HG03432 (cell line): ENCODE measurements around the gene ZNF624.
"Not testable (repeated sequence)": the region's sequence is repeated elsewhere in the genome, so short reads cannot be mapped to it uniquely, and the experiment has no call there.

Experiments
- ATAC-seq: cut with Tn5 transposase; IDR thresholded peaks from one replicate; pipeline ENCODE4 v1.9.1; 2021; ENCODE audit warnings: mild to moderate bottlenecking, moderate library complexity; ENCODE audit not compliant: unreplicated experiment

Gene ZNF624

DNA sequence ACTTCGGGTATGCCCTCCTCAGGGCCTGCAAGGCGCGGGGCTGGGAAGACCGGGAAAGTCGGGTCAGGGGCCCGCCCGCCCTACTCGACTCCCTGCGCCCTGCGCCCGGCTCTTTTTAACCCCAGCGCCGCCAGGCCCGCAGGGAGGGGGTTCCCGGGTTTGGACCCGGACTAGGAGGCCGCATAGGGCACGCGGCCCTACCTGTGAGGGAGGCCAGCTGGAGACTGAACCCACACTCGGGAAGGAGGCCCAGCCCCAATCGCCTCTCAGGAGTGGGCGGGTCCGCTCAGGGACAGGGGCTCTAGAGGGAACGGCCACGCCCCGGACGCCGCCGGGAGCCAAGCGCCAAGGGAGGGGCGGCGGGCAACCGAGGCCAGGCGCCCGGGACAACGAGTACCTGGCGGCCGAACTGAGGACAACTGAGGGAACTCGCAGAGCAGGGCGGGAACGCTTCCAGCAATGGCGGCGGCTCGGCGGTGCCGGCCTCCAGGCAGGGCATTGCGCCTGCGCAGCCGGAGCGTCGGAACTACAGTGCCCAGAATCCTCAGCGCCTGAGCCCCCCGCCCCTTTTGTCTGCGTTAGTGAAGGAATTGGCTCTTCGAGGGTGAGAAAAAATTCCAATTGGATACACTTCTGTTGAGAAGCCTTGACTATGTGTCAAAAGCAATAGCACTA lies at the start of gene ZNF624:
Gene ZNF624, minus strand, starts transcription at position 484 of the 675 bp plus-strand sequence.
- ATAC-seq: peak; percentile 93

DNA sequence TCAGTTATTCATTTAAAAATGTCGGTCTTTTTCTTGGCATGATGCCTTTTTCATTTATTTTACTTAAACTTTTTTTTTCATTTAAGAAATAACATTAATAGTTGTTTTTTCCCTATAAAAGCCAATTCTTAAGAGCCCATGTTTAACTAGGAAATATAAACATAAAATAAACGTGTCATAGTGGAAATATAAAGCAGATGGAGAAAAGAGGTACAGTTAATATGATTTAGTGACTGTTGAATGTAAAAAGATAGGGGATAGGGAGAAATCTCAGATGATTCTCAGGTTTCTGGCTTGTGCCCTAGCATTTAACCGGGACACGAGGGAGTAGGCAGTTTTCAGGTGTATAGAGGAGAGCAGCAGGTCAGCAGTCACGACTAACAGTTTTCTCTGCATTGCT lies 44.0 kb upstream of the ZNF624 start:
- ATAC-seq: not testable (repeated sequence)

DNA sequence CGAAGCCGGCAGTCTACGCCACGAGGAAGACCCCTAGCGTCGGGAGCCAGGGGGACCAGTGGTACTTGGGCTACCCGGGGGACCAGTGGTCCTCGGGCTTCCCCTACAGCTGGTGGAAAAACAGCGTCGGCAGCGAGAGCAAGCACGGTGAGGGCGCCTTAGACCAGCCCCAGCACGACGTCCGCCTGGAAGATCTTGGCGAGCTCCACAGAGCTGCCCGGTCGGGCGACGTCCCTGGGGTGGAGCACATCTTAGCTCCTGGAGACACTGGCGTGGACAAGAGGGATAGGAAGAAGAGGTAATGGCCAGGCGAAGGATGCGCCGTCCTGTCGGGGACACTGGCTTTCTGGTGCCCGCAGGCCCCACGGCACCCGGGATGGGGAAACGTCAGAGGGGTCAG lies 36.8 kb upstream of the ZNF624 start:
- ATAC-seq: not testable (repeated sequence)

DNA sequence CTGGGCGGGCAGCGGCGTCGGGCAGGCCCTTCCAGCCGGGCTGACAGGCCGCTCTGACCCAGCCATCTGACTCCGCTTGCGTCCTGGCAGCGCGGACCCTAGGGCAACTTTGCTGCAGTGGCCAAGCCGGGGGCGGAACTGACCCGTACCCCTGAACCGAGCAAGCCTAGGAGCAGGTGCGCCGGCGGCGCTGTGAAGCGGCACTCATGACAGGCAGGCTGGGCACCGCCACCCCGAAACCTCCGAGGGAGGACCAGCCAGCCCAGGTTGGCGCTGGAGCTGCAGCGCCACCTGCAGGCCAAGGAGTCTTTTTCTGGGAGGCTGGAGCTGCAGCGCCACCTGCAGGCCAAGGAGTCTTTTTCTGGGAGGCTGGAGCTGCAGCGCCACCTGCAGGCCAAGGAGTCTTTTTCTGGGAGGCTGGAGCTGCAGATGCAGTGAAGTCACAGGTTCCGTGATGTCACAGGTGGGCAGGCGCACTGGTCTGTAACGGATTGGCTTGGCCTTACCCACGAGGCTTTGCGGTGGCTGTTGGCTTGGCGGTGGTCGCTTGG lies 36.2 kb upstream of the ZNF624 start, which contains the start of gene CCDC144A:
Gene CCDC144A, plus strand, starts transcription at position 511 of the 551 bp plus-strand sequence. CDS start 160 bp downstream, outside the sequence.
- not testable (repeated sequence) for ATAC-seq

DNA sequence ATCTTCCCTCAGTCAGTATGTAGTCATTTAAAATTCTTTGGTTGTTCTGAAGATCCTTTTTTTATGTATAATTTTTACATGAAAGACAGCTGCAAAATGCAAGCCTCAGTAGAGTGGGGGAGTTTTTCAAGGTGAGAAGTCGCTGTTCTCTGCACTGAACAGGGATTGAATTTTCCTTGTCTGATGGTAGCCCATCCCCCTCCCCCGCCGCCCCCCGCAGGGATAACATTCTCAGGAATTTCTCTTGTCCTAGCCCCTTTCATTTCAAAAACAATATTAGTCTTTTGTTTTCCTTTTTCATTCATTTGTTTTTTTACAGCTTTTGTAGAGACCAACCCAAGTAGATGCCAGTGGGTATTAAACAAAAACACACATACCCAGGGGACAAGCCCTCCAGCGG lies 33.5 kb upstream of the ZNF624 start:
- not testable (repeated sequence) for ATAC-seq

DNA sequence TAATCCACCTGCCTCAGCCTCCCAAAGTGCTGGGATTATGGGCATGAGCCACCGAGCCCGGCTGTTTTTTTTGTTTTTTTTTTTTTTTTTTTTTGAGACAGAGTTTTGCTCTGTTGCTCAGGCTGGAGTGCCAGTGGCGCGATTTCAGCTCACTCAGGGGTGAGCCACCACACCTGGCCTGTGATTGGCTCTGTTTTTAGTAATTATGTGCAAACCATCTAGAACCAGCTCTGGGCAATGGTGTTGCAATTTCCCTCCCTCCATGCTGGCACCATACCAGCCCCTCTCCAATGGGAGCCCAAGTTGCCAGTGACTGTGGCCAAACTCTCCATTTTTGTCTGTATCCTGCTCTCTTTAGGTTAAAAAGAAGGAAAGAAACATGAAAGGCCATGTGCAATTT lies 32.4 kb upstream of the ZNF624 start:
- not testable (repeated sequence) for ATAC-seq

DNA sequence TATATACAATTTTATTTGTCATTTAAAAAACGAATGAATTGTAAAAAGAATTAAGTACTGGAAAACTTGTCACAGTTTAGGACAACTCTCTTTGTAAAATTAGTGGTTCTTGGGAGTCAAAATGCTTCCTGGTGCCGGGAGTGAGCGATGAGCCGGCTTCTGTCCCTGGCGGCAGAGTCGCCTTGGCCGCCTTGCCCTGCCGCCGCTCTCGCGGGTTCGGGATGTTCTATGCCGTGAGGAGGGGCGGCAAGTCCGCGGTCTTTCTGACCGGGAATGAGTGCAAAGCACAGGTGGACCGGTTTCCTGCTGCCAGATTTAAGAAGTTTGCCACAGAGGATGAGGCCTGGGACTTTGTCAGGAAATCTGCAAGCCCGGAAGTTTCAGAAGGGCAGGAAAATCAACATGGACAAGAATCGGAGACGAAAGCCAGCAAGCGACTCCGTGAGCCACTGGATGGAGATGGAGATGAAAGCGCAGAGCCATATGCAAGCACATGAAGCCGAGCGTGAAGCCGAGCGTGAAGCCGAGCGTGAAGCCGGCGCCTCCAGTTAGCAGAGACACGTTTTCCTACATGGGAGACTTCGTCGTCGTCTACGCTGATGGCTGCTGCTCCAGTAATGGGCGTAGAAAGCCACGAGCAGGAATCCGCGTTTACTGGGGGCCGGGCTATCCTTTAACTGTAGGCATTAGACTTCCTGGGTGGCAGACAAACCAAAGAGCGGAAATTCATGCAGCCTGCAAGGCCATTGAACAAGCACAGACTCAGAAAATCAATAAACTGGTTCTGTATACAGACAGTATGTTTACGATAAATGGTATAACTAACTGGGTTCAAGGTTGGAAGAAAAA lies 29.9 kb upstream of the ZNF624 start:
- not testable (repeated sequence) for ATAC-seq

DNA sequence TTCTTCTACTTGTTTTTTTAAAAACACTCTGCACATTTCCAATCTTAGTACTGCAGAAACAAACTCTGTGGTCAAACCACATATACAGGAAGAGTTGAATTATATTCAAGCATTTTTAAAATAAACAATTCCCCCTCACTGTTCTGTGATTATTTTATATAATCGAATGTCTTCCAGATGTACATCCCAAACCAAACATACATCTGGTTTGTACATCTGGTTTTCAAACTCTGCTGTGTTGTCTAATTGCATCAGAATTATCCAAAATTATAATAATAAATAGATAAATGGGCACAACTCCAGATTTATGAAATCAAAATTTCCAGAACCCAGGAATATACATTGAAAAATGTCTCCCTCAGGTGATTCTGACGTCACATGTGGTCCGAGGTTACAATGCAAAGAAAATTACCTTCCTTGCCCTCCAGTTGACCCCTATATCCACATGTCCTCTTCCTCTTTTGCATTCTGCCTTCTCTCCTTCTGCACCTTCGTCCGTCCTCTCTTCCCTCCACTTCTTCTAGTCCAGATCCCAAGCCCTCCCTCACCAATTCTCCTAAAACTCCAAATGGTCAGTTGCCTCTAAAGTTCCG lies 23.1 kb upstream of the ZNF624 start:
- ATAC-seq: no peak

DNA sequence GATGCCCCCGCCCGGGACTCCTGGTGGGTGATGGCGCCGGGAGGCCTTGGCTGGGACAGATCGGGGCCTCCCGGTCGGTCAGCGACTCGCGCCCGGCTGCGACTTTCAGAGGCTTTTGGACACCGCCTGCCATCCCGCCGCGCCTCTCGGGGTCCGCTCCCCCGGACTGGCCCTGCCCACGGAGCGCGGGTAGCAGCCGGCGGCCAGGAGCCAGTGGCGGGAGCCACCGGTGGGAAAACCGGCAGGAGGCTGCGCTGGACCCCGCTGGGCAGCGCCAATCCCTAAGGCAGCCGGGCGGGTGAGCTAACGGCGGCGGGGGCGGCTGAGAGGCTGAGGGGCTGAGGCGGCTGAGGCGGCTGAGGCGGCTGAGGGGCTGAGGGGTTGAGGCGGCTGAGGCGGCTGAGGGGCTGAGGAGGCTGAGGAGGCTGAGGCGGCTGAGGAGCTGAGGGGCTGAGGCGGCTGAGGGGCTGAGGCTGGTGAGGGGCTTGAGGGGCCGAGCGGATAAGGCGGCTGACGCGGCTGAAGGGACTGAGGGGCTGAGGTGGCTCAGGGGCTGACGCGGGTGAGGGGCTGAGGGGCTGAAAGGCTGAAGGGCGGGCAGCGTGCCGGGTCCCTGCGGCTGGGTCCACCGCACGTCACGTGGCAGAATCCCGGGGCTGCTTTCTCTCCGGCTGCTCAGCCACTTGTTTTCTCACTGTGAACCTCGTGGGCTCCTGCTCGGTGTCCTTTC lies 13.4 kb upstream of the ZNF624 start:
- ATAC-seq: not testable (repeated sequence)

DNA sequence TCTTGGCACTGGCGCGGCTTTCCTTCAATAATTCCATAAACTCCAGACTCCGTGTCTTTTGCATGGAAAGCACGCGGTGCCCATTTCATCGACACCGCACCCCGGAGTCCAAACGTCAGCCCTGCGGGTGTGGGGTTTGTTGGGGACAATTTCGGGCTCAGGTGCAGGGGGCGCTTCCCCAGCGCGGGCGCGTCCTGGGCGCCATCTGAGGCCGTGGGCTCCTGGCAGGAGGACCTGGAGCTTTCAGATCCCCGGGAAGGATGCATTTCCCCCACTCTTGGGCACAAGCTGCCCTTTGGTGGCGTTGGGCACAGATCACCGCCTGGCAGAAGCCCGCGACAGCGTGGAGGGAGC lies 12.9 kb upstream of the ZNF624 start:
- ATAC-seq: not testable (repeated sequence)

DNA sequence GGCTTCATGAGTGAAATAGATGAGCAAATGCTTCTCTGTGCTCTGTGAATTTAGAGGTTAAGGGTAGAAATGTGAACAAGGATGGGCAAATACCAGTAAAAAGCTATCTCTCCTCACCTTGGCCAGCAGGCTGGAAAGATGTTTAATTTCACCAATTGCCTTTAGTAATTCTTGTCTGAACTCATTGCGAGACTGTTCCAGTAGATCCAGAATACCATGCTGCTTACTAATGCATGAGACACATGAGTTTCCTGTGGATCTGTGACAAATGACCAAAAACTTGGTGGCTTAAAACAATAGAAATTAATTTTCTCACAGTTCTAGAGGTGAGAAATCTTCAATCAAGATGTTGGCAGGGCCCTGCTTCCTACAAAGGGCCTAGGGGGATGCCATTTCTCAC lies 9.3 kb upstream of the ZNF624 start:
- no peak for ATAC-seq

DNA sequence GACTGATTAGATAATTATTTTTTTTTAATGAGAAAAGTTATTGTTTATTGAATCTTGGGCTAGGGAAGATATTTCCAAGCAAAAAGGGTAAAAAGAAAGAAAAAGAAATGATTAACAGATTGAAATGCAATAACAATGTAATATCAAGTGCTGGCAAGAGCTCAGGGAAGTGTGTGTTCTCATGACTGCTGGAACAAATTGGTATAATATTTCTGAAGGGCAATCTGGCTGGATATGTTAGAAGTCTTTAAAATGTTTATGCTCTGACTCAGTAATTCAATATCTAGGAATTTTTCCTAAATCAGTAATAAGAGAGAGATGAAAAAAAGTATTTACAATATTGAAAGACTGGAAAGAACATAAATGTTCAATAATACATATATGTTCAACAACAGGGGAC lies 7.6 kb upstream of the ZNF624 start:
- no peak for ATAC-seq

DNA sequence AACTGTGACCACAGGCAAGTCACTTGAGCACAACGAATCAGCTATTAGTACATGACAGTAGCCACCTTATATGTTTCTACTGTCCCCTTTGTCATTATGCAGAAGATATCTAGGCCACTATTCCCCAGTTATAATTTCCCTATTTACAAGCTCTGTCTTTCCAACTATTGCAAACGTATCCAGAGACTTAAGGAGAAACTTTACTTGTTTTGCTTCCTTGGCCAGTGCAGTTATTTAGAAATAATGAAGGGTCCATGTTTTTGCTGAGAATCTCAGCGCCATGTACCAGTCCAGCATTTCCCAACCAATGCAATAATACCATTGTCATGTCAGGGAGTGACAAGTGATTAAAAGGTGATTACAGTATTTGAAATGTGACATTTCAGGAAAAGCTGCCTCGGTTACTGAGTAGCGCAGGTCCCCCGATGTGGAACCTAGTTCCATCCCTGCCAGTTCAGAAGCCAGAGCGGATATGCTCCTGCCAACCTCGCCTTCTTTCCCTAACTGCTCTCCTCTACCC lies 743 bp downstream of the ZNF624 start:
- ATAC-seq: no peak

DNA sequence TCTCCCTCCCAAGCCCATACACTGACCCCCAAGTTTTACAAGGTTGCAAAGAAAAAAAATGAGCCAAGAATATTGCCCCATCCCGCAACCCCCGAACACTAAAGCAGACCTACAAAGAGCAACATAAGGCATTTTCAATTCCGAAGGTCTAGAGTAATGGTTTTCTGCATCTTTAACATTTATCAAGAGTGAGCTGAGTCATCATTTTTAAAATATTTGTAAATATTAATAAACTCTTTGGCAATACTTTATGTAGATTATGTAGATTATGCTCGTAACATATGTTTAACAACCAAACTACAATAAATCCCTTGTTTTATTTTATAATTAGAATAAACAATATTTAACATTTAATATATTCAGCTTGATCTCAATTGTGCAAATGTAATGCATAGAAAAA lies 1.4 kb downstream of the ZNF624 start:
- ATAC-seq: no peak

DNA sequence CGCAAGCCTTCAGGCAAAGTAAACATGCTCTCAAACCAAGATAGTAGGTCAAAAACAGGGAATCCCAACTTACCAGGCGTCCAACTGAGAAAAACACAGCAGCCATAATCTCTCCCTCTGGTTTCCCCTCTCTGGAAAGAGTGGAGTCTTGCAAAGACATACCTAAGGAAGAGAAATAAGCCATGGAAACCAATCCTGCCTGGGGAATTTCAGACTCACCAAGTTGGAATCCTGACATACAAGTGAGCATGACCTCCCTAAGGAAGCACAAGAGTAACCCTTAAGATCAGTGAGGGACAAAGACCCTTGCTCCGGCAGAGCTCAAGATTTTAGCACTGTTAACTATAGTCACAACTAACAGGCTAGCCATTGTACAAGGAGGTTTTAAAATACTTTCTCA lies 4.1 kb downstream of the ZNF624 start:
- ATAC-seq: no peak

DNA sequence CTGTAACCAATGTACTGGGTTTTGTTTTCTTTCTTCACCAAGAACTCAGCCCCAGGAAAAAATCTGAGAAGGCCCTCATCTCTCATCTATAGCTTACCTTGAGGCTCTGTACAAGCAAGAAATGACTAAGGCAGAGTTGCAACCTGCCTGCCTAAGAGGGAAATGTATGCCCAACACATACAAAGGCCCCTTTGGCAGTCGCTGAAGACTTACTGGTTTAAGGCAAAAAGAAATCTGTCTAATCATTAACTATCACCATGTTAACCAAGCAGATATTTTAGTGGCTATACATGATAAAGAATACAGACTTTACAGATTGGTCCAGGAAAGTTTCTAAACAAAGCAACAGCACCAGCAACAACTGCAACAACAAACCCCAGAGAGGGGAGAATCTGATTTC lies 14.2 kb downstream of the ZNF624 start:
- no peak for ATAC-seq

DNA sequence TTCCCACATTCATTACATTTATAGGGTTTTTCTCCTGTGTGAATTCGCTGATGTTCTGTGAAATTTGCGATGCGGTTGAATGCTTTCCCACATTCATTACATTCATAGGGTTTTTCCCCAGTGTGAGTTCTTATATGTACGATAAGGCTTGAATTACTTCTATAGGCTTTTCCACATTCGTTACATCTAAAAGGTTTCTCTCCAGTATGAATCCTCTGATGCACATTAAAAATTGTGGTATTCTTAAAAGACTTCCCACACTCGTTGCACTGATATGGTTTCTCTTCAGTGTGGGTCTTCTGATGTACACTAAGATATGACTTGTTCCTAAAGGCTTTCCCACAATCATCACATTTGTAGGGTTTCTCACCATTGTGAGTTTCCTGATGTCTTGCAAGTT lies 30.4 kb downstream of the ZNF624 start:
- ATAC-seq: no peak

DNA sequence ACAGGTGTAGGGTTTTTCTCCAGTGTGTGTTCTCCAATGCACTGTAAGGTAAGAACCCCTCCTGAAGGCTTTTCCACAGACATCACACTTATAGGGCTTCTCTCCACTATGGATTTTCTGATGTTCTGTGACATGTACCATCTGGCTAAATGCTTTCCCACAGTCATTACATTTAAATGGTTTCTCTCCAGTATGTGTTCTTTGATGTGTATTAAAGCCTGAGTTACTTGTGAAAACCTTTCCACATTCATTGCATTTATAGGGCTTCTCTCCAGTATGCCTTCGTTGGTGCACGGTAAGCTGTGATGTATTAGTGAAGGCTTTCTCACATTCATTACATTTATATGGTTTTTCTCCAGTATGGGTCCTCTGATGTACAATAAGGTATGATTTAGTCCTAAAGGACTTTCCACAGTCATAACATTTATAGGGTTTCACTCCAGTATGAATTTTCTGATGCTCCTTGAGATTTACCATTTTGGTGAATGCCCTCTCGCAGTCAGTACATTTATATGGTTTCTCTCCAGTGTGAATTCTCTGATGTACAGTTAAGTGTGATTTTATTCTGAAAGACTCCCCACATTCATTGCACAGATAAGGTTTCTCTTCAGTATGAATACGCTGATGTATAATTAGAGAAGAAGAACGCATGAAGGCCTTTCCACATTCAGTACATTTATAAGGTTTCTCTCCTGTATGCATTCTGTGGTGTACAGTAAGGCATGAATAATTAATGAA lies 30.9 kb downstream of the ZNF624 start:
- ATAC-seq: no peak

DNA sequence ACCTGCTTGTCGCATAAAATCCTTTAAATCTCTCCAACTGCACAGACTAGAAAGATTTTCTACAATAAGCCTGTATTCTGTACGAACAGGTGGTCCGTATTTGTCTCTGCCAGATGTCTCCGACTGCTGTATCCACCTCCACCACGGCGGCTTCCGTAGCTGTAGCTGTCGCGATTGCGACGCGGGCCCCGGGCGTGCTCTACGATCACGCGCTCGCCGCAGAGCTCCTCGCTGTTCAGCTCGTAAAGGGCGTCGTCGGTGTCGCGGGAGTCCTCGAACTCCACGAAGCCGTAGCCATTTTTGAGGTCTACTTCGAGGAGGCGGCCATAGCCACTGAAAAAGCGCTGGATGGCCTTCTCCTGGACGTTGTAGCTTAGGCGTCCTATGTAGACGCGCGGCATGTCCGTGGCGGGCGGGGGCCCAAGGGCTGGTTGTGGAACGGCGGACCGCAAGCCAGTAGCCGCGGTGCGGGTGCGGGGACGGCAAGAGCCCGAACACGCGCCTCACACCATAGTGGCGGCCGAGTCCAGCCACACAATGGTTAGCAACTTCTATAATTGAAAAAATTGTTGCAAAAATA lies 36.1 kb downstream of the ZNF624 start:
- ATAC-seq: no peak

DNA sequence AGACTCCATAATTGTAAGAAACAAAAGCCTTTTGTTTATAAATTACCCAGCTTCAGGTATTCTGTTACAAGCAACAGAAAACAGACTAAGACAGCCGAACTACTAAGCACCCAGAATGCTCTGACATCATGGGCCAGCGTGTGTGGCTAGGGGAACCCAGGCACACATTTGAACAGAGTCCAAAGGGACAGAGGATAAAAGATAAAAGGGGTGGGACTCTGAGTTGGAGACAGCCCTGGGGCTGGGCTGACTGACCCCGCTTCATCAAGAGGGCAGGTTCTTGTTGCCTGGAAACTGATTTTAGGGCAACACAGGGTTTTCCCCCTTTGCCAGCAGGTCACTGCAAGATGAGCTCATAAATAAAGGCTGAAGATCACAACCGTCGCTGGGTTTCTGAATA lies 54.1 kb downstream of the ZNF624 start:
- ATAC-seq: no peak
